HepG2 (cell line): Measurements from ENCODE around the gene GJD3. TPM values are rescaled to one million over a fixed set of nuclear protein-coding genes. Genes with fewer than 3 reads are reported as not detected.

Source experiments
- ATF7-NPFF ChIP-seq: sonication (generic); formaldehyde crosslinking; IDR thresholded peaks from 2 replicates; pipeline ENCODE4 v1.8.1; 2023; ENCODE audit warnings: mild to moderate bottlenecking, low read depth, missing genetic modification reagents, moderate library complexity
- EED ChIP-seq: sonication (generic); formaldehyde crosslinking; IDR thresholded peaks from 2 replicates; pipeline ENCODE4 v1.5.0; 2020; ENCODE audit warnings: mild to moderate bottlenecking, missing genetic modification reagents
- FOXA3 ChIP-seq: IDR thresholded peaks from 2 replicates; pipeline ENCODE4 v1.6.1; 2016; ENCODE audit warnings: missing genetic modification reagents, missing compliant biosample characterization
- HHEX ChIP-seq: IDR thresholded peaks from 2 replicates; pipeline ENCODE4 v1.6.1; 2016; ENCODE audit warnings: control low read depth
- JUND ChIP-seq: sonication (generic); formaldehyde crosslinking; IDR thresholded peaks from 2 replicates; pipeline ENCODE4 v1.8.0; 2022; ENCODE audit warnings: mild to moderate bottlenecking, missing genetic modification reagents
- KDM4B ChIP-seq: sonication (generic); formaldehyde crosslinking; IDR thresholded peaks from 2 replicates; pipeline ENCODE4 v1.4.0; 2020; ENCODE audit warnings: missing genetic modification reagents
- KMT2B ChIP-seq: IDR thresholded peaks from 2 replicates; pipeline ENCODE4 v1.6.1; 2016; ENCODE audit warnings: missing genetic modification reagents, missing compliant biosample characterization
- MYNN ChIP-seq: sonication (generic); formaldehyde crosslinking; IDR thresholded peaks from 2 replicates; pipeline ENCODE4 v1.4.0; 2020; ENCODE audit warnings: mild to moderate bottlenecking, low read depth, missing genetic modification reagents
- NCOR1 ChIP-seq: fragments of 200-600 bp; sonication (generic); IDR thresholded peaks from 2 replicates; pipeline ENCODE4 v1.7.0; 2017; ENCODE audit warnings: antibody characterized with exemption, low read length, borderline replicate concordance
- PHB2 ChIP-seq: fragments of 450-650 bp; IDR thresholded peaks from 2 replicates; pipeline ENCODE4 v1.6.1; 2018; ENCODE audit not compliant: partially characterized antibody
- RFX3 ChIP-seq: IDR thresholded peaks from 2 replicates; pipeline ENCODE4 v1.6.1; 2016; ENCODE audit warnings: missing biosample characterization, missing genetic modification reagents
- SIX4 ChIP-seq: sonication (generic); formaldehyde crosslinking; IDR thresholded peaks from 2 replicates; pipeline ENCODE4 v1.4.0; 2020; ENCODE audit warnings: missing genetic modification reagents
- SMAD3 ChIP-seq: sonication (generic); formaldehyde crosslinking; IDR thresholded peaks from 2 replicates; pipeline ENCODE4 v1.4.0; 2020; ENCODE audit warnings: missing genetic modification reagents
- SNAPC4 ChIP-seq: sonication (generic); formaldehyde crosslinking; IDR thresholded peaks from 2 replicates; pipeline ENCODE4 v1.4.0; 2020; ENCODE audit warnings: mild to moderate bottlenecking, missing genetic modification reagents
- TOPORS ChIP-seq: sonication (generic); formaldehyde crosslinking; IDR thresholded peaks from 2 replicates; pipeline ENCODE4 v1.8.0; 2023; ENCODE audit warnings: mild to moderate bottlenecking, missing genetic modification reagents
- ZBTB14 ChIP-seq: sonication (generic); formaldehyde crosslinking; IDR thresholded peaks from 2 replicates; pipeline ENCODE4 v1.4.0; 2020; ENCODE audit warnings: missing genetic modification reagents
- ZBTB33 ChIP-seq: sonication (generic); formaldehyde crosslinking; IDR thresholded peaks from 2 replicates; pipeline ENCODE4 v1.4.0; 2020; ENCODE audit warnings: missing genetic modification reagents
- ZBTB7A ChIP-seq: sonication (generic); formaldehyde crosslinking; IDR thresholded peaks from 2 replicates; pipeline ENCODE4 v1.8.0; 2022; ENCODE audit warnings: mild to moderate bottlenecking, missing genetic modification reagents
- ZC3H13 ChIP-seq: sonication (generic); formaldehyde crosslinking; IDR thresholded peaks from 2 replicates; pipeline ENCODE4 v1.8.1; 2023; ENCODE audit warnings: mild to moderate bottlenecking, missing genetic modification reagents, moderate library complexity
- ZIK1 ChIP-seq: sonication (generic); formaldehyde crosslinking; IDR thresholded peaks from 2 replicates; pipeline ENCODE4 v1.5.0; 2020; ENCODE audit warnings: mild to moderate bottlenecking, low read depth, missing genetic modification reagents, borderline replicate concordance
- ZNF274 ChIP-seq: sonication (generic); formaldehyde crosslinking; IDR thresholded peaks from 2 replicates; pipeline ENCODE4 v1.5.1; 2020; ENCODE audit warnings: mild to moderate bottlenecking, missing genetic modification reagents
- ZNF337 ChIP-seq: sonication (generic); formaldehyde crosslinking; IDR thresholded peaks from 2 replicates; pipeline ENCODE4 v1.5.1; 2020; ENCODE audit warnings: missing genetic modification reagents, low read depth, mild to moderate bottlenecking, borderline replicate concordance
- ZNF563 ChIP-seq: sonication (generic); formaldehyde crosslinking; IDR thresholded peaks from 2 replicates; pipeline ENCODE4 v1.8.0; 2022; ENCODE audit warnings: mild to moderate bottlenecking, moderate library complexity, missing genetic modification reagents
- ZNF564 ChIP-seq: sonication (generic); formaldehyde crosslinking; IDR thresholded peaks from 2 replicates; pipeline ENCODE4 v1.8.1; 2023; ENCODE audit warnings: mild to moderate bottlenecking, missing genetic modification reagents
- polyA plus RNA-seq, 8 experiments: library from polyadenylated mRNA; depleted of rRNA in 3 of 8; stranded (reverse) in 7 of 8; unstranded in 1 of 8; fragments of >200 nt; fragmentation: Illumina TruSeq in 4 of 8; extraction: Trizol in 4 of 8; gene quantifications; 2 replicates each; pipeline versions ENCODE4 v1.2.1 to v1.2.3, GENCODE V29; 2011 to 2016; ENCODE audit warnings: low read depth in 4 of 8, missing spikeins in 1 of 8, mixed read lengths in 1 of 8; ENCODE audit not compliant: insufficient read depth in 1 of 8
- total RNA-seq, 5 experiments: library from RNA; depleted of rRNA; stranded (reverse); fragments of >200 nt; fragmentation: Illumina TruSeq; extraction: Trizol; gene quantifications; 2 replicates each; pipeline ENCODE4 v1.2.3, GENCODE V29; 2016; ENCODE audit warnings: low read depth in 1 of 5

The GJD3 gene
- total and polyA plus RNA-seq, 2 of the 13 experiments (the other 11 are each of a cell fraction or from before 2014, with no cell fraction given): not detected

GRCh38 chr17:40326014-40326831 lies 38.3 kb downstream of the GJD3 start (continued):
- peak; percentile 6; the same call in 1 of the 2 replicates for TF ChIP-seq ZBTB7A (CRISPR knock-in tag)
- TF ChIP-seq KMT2B: no peak
- no peak for TF ChIP-seq ZC3H13
- no peak for TF ChIP-seq ZNF274 (CRISPR knock-in tag)
- no peak for TF ChIP-seq ZIK1
- TF ChIP-seq ZBTB33 (CRISPR knock-in tag): peak; percentile 25; the same call in 1 of the 2 replicates
- TF ChIP-seq MYNN (CRISPR knock-in tag): no peak
- no peak for TF ChIP-seq ZNF337 (CRISPR knock-in tag)
- TF ChIP-seq ZBTB14 (CRISPR knock-in tag): no peak
- no peak for TF ChIP-seq KDM4B (CRISPR knock-in tag)
- TF ChIP-seq SIX4 (CRISPR knock-in tag): no peak
- TF ChIP-seq TOPORS: no peak
- no peak for TF ChIP-seq EED (CRISPR knock-in tag)
- TF ChIP-seq SMAD3 (CRISPR knock-in tag): no peak
- no peak for TF ChIP-seq ATF7-NPFF (CRISPR knock-in tag)
- TF ChIP-seq FOXA3 (CRISPR knock-in tag): peak; percentile 76
- no peak for TF ChIP-seq RFX3
- no peak for TF ChIP-seq SNAPC4 (CRISPR knock-in tag)
- TF ChIP-seq JUND (CRISPR knock-in tag): no peak
- TF ChIP-seq NCOR1: peak; percentile 1; the same call in 1 of the 2 replicates
- TF ChIP-seq ZNF564 (CRISPR knock-in tag): no peak
- TF ChIP-seq PHB2: no peak
- TF ChIP-seq HHEX (CRISPR knock-in tag): peak; percentile 88
- TF ChIP-seq ZNF563 (CRISPR knock-in tag): no peak
